GM23248 (cell line): Measurements from ENCODE around the gene MBLAC1.

Experiments
- EZH2 ChIP-seq: fragments of 200-600 bp; sonication (generic); IDR thresholded peaks from 2 replicates; pipeline ENCODE4 v1.6.1; 2018; ENCODE audit warnings: antibody characterized with exemption, mild to moderate bottlenecking; ENCODE audit not compliant: insufficient read depth, poor library complexity, severe bottlenecking
- EZH2phosphoT487 ChIP-seq: fragments of 200-600 bp; sonication (generic); IDR thresholded peaks from 2 replicates; pipeline ENCODE4 v1.6.1; 2018; ENCODE audit warnings: antibody characterized with exemption, moderate library complexity, mild to moderate bottlenecking, low read depth; ENCODE audit not compliant: insufficient read depth

GRCh38 chr7:100176096-100177044 lies 49.6 kb downstream of the MBLAC1 start:
- no peak for TF ChIP-seq EZH2
- TF ChIP-seq EZH2phosphoT487, result no peak
